GM18505 (cell line): ENCODE data around the gene GABPB1.

Experiments used
- ATAC-seq: cut with Tn5 transposase; IDR thresholded peaks from one replicate; pipeline ENCODE4 v1.9.1; 2021; ENCODE audit not compliant: unreplicated experiment
- POLR2A ChIP-seq: IDR thresholded peaks from 4 replicates; pipeline ENCODE4 v1.6.1; 2011; ENCODE audit warnings: borderline replicate concordance; ENCODE audit not compliant: insufficient read depth, insufficient read length; ENCODE audit errors: extremely low read depth

GABPB1 gene

DNA sequence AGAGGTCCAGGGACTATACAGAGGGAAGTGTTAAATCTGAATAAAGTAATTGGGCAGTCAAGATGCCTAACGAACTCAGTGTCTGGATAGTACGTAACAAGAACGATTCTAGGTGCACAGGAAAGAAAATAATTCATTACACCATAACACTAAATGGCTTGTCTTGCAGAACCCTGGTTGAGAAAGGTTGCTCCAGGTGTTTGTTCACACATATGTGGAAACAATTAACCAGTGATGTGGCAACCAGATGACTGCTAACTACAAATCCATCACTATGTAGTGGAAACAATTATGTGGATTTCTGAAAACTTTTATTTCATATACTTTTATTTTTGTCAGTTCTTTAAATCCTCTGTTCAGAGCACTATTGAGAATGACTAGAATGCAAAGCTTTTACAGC, 79.1 kb downstream of the GABPB1 start:
- no peak for ATAC-seq
- TF ChIP-seq POLR2A: no peak

DNA sequence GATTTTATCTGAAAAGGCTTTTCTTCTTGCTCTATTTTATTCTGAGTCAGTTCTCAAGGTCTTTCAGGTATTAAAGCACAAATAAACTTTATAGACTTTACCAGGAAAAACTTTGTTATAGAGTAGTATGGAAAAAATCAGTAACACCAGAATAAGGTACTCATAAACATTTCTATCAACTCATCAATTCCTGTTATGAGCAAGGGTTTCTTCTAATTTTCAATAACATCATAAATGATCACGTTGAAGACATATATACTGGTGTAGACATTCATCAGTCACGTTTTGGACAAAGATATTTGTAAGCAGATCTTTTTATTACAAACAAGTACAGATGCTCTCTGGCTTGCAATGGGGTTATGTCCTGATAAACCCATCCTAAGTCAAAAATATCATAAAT, 79.9 kb downstream of the GABPB1 start:
- ATAC-seq: no peak
- TF ChIP-seq POLR2A: no peak

DNA sequence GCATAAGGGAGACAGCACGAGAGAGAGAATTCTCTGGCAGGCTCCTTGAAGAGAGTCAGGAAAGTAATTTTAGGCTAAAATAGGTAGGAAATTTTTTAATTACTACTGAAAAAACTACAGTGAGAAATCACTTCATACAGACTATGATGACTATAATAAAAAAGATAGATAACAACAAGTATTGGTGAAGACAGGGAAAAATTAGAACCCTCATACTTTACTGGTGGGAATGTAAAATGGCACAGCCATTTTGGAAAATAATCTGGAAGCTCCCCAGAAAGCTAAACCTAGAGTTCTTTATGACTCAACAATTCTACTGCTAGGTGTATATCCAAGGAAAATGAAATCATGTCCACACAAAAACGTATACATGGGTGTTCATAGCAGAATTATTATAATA, 87.4 kb downstream of the GABPB1 start:
- ATAC-seq: no peak
- no peak for TF ChIP-seq POLR2A

DNA sequence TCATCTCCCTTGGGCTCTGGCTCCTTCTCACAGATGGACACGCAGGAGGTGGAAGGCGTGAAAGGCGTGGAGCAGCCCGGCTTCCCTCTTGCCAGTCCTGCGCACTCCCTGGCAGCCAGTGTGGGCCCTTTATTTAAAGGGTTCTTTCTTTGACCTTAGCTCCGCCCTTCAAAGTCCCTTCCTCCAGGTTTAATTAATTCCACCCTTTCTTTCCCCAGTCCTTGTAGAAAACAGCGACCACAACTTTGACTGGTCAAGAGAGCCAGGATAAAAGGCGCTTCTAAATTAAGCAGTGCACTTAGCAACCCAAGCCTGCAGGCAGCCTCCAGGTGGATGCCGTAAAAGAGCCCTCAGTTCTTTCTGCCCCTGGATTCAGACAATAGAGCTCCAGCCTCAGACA, 89.4 kb downstream of the GABPB1 start, which contains the start of gene HDC:
HDC (minus strand) TSS at position 107 of the 400 bp plus-strand sequence; CDS start at position 4, 103 bp downstream.
- TF ChIP-seq POLR2A: no peak
- no peak for ATAC-seq

DNA sequence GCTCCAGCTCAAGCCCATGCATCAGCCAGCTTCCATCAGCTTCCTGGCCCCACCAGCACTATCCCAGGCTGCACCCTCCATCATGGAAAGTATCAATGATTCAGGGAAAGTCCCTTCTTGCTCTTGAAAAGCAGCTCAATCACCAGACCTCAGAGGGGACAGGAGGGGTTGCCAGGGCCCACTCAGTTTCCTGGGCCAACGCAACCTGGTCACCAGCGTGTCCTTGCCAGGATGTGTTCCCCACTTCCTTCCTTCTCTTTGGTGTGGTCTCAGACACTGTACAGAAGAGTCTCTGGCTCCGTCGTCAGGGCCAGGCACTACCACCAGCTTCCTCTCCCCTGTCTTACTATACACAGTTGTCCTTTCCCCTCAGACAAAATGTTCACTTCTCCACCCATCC, 92.5 kb downstream of the GABPB1 start:
- TF ChIP-seq POLR2A: no peak
- no peak for ATAC-seq

DNA sequence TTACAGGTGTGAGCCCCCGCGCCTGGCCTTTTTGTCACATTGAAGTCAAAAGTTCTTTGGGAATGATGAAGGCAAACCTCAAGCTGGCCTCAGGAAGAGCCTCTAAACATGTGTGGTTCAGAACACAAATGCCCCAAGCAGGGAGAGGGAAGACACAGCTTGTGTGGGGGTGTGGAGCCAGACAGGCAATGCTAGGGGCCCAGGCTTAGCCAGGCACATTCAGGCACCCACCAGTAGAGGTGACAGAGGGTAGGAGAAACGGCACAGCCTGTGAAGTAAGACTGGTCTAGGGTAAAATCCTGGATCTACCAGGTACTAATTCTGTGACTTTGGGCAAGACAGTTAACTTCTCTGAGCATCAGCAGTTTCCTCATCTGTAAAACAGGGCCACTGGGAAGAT, 93.0 kb downstream of the GABPB1 start:
- TF ChIP-seq POLR2A: no peak
- no peak for ATAC-seq

DNA sequence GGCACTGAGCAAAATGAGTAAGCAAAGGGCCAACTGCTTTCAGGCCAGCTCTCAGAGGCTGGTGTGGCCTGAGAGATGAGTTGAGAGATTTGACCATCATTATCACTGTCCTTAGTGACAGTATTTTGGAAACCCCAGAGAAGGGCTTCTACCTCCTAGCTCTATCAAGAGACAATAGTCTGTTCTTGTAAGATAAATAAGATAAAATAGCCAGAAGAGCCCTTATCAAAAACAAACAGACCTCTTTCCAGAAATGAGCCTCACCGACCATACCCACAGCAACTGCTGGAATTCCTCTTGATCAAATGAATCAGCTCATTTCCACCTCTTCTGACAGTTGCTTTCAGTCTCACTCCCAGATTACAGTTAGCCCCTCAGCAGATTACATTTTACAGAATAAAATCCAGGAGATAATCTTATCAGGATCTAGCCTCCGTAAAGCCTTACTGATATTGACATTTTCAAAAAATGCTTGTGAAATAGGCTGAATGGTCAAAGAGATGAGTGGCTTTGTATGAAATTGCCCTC, 94.0 kb downstream of the GABPB1 start:
- no peak for TF ChIP-seq POLR2A
- ATAC-seq: no peak

DNA sequence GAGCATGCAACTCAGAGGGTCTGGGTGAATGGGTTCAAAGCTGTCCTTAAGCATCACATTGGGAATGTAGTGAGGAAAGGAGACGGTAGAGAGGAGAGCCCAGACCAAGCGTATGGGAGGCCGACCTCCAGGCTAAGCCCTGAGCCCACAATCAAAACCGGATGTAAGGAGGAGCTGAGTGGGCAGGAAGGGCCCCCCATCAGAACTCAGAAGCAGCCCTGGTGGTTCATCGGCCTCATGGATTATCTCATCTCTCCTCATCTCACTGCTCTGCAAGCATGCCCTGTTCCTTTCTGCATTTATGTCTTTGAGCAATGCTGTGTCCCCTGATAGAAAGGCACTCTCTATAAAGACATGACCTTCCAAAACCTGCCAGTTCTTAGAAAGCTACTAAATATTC, 95.7 kb downstream of the GABPB1 start:
- ATAC-seq: no peak
- no peak for TF ChIP-seq POLR2A

DNA sequence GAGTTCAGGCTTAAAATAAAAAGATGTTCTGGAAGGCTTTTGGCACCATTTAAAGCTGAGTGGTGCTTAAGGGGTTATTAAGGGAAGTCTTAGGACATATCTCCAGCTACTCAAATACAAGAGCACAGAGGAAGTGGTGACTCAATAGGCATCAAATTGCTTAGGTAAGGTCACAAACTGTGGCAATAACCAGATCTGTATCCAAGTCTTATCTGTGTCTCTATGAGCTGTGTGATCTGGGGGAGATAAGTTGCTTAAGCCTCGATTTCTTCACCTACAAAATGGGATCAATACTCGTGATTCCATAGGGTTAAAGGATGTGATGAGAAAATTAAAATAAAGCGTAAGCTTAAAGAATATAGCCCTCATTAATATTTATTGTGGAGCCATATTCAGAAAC, 97.1 kb downstream of the GABPB1 start:
- TF ChIP-seq POLR2A: no peak
- ATAC-seq: no peak

DNA sequence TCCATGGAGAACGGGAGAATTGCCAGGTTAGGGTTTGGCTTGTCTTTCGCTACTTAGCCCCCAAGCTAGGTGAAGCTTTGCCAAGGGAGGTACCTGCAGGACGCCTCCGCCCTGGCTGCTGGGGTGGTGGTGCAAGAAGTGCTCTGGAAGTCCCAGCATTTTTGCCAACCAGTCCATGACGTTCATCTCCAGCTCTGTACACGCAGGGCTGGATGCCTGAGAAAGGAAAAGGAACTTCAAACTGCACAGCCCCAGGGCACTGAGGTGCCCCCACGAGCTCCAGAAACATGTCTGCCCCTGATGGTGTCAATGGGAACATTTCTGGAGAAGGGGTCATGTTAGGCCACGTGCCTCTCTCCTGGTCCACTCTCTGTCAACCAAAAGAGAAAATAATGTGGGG, 97.7 kb downstream of the GABPB1 start:
- no peak for TF ChIP-seq POLR2A
- no peak for ATAC-seq

DNA sequence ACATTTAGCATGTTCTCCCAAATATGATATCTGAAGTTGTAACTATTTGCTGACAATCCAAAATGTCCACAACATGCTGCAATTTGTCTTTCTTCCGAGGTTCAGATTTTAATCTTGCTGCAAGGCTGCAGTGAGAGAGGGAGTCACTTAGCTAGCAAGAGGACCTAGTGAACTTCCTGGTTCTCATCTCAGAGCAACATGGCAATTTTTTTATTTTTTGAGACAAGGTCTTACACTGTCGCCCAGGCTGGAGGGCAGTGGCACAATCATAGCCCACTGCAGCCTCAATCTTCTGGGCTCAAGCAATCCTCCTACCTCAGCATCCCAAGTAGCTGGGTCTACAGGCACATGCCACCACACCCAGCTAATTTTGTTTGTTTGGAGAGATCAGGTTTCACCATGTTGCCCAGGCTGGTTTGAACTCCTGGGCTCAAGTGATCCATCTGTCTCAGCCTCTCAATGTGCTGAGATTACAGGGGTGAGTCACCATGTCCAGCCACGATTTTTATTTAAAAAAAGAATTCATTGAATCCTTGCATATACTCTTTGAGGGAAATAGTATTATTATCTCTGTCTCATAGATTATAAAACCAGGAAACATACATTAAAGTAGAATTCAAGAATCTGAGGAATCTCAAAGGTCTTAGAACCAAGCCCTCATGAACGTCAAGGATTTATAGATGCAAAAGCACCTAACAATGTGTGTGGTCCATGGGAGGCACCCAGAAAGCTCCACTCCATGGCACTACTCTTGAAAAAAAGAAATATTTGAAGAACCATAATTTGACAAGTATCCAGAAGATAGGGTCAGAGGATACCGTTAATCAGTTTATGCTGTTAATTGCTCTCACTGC, 98.6 kb downstream of the GABPB1 start:
- TF ChIP-seq POLR2A: no peak
- no peak for ATAC-seq

DNA sequence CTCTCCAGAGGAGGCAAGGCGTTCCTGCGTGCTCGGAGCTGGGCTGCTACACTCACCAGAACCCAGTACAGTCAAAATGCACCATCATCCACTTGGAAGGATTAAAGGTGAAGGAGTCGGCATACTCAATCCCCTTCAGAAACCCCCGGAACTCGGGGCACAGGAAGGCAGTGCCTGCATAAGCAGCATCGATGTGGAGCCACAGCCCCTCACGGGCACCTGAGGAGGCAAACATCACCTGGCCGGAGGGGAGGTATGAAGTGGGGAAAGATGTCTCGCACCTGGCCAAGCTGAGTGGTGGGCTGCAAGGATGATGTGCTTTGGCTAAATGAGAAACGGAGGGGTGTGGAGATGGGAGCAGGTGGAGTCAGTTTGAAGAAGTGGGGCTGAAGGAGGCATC, 102.4 kb downstream of the GABPB1 start:
- no peak for TF ChIP-seq POLR2A

DNA sequence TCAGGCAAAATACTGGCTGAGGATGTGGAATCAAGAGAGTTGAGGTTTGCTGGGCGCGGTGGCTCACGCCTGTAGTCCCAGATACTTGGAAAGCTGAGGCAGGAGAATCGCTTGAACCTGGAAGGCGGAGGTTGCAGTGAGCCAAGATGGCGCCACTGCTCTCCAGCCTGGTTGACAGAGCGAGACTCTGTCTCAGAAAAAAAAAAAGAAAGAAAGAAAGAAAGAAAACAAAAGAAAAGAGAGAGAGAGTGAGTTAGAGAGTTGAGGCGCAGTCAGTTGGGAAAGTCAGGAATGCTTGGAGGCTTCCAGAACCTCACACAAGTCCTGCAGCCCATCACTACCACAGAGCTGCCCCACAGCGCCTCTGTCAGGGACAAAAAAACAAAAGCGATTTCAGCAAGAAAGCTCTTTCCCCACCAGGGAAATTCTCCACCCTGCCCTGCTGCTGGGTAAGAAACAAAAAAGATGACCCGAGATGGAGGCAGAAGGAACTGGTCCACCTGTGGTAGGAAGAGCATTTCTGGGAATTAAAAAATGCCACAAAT, 103.3 kb downstream of the GABPB1 start:
- no peak for TF ChIP-seq POLR2A
- ATAC-seq: no peak

More for the DNA sequence above, 102.4 kb downstream of the GABPB1 start:
- no peak for ATAC-seq
